WTC11 (cell line): Measurements from ENCODE around the gene PIGZ. TPM values are rescaled to one million over a fixed set of nuclear protein-coding genes. Genes with fewer than 3 reads are reported as not detected.

ENCODE experiments used
- ATAC-seq: fragments of 200-7000 bp; cut with Tn5 transposase; 2 replicates; pipeline ENCODE4 v1.10.0; 2021; ENCODE audit warnings: mild to moderate bottlenecking, moderate library complexity
- CTCF ChIA-PET: fragments of 300-600 bp; sonication (Branson Sonifier 250); formaldehyde crosslinking; loops from one replicate; lab custom pipeline; 2021; ENCODE audit warnings: antibody characterized with exemption; lab: Charles Lee
- POLR2A ChIA-PET: fragments of 350-600 bp; sonication (Branson Sonifier 250); formaldehyde crosslinking; loops from one replicate; lab custom pipeline; 2021; ENCODE audit warnings: antibody characterized with exemption; lab: Charles Lee
- DNase-seq: peaks from one replicate; pipeline ENCODE4 v3.0.0; 2021; ENCODE audit warnings: low spot score
- H3K27ac Mint-ChIP-seq: 2 replicates; pipeline ENCODE4 v1.8.0; 2021; ENCODE audit warnings: mixed read lengths
- H3K27me3 Mint-ChIP-seq: 2 replicates; pipeline ENCODE4 v1.8.0; 2021; ENCODE audit warnings: low read depth, mild to moderate bottlenecking, moderate library complexity, mixed read lengths
- H3K36me3 Mint-ChIP-seq: 2 replicates; pipeline ENCODE4 v1.8.0; 2021; ENCODE audit warnings: mixed read lengths
- H3K4me1 Mint-ChIP-seq: 2 replicates; pipeline ENCODE4 v1.8.0; 2022; ENCODE audit warnings: mixed read lengths
- H3K4me3 Mint-ChIP-seq: 2 replicates; pipeline ENCODE4 v1.8.0; 2021; ENCODE audit warnings: mild to moderate bottlenecking, moderate library complexity, mixed read lengths
- H3K9me3 Mint-ChIP-seq: 2 replicates; pipeline ENCODE4 v1.8.0; 2021; ENCODE audit warnings: mixed read lengths
- CBFB ChIP-seq: sonication (generic); formaldehyde crosslinking; IDR thresholded peaks from 2 replicates; pipeline ENCODE4 v1.8.1; 2022; ENCODE audit warnings: mild to moderate bottlenecking, low read depth, missing genetic modification reagents
- CREM ChIP-seq: sonication (generic); formaldehyde crosslinking; IDR thresholded peaks from 2 replicates; pipeline ENCODE4 v1.8.1; 2022; ENCODE audit warnings: mild to moderate bottlenecking, missing genetic modification reagents, moderate library complexity
- ESRRA ChIP-seq: sonication (generic); formaldehyde crosslinking; IDR thresholded peaks from 2 replicates; pipeline ENCODE4 v1.8.1; 2022; ENCODE audit warnings: mild to moderate bottlenecking, missing genetic modification reagents, borderline replicate concordance
- FOXK1 ChIP-seq: sonication (generic); formaldehyde crosslinking; IDR thresholded peaks from 2 replicates; pipeline ENCODE4 v1.8.0; 2022; ENCODE audit warnings: mild to moderate bottlenecking, moderate library complexity, missing genetic modification reagents
- IRF2 ChIP-seq: sonication (generic); formaldehyde crosslinking; IDR thresholded peaks from 2 replicates; pipeline ENCODE4 v1.8.0; 2022; ENCODE audit warnings: low read depth, missing genetic modification reagents, borderline replicate concordance
- JAZF1 ChIP-seq: fragments of 250-450 bp; sonication (Bioruptor Pico); IDR thresholded peaks from 2 replicates; pipeline ENCODE4 v1.9.0; 2021; ENCODE audit warnings: moderate library complexity, mild to moderate bottlenecking, inconsistent platforms
- JUN ChIP-seq: sonication (generic); formaldehyde crosslinking; IDR thresholded peaks from 2 replicates; pipeline ENCODE4 v1.8.0; 2023; ENCODE audit warnings: mild to moderate bottlenecking, missing genetic modification reagents
- KAT7 ChIP-seq: sonication (generic); formaldehyde crosslinking; IDR thresholded peaks from 2 replicates; pipeline ENCODE4 v1.8.1; 2023; ENCODE audit warnings: missing genetic modification reagents, mild to moderate bottlenecking, borderline replicate concordance
- NFE2L1 ChIP-seq: sonication (generic); formaldehyde crosslinking; IDR thresholded peaks from 2 replicates; pipeline ENCODE4 v1.8.1; 2023; ENCODE audit warnings: missing genetic modification reagents
- RELA ChIP-seq: sonication (generic); formaldehyde crosslinking; IDR thresholded peaks from 2 replicates; pipeline ENCODE4 v1.8.1; 2022; ENCODE audit warnings: missing genetic modification reagents, mild to moderate bottlenecking, borderline replicate concordance
- RORB ChIP-seq: fragments of 250-450 bp; sonication (Bioruptor Pico); IDR thresholded peaks from 2 replicates; pipeline ENCODE4 v1.9.0; 2021; ENCODE audit warnings: mild to moderate bottlenecking
- SP1 ChIP-seq: sonication (generic); formaldehyde crosslinking; conservative IDR thresholded peaks from 2 replicates; pipeline ENCODE4 v1.8.1; 2022; ENCODE audit warnings: missing genetic modification reagents
- ZNF232 ChIP-seq: sonication (generic); formaldehyde crosslinking; IDR thresholded peaks from 2 replicates; pipeline ENCODE4 v1.8.0; 2022; ENCODE audit warnings: mild to moderate bottlenecking, missing genetic modification reagents
- ZNF317 ChIP-seq: sonication (generic); formaldehyde crosslinking; IDR thresholded peaks from 2 replicates; pipeline ENCODE4 v1.8.1; 2023; ENCODE audit warnings: low read depth, mild to moderate bottlenecking, moderate library complexity, missing genetic modification reagents, borderline replicate concordance
- ZNF416 ChIP-seq: fragments of 250-450 bp; sonication (Bioruptor Pico); IDR thresholded peaks from 2 replicates; pipeline ENCODE4 v1.9.0; 2021; ENCODE audit warnings: mild to moderate bottlenecking, inconsistent platforms
- total RNA-seq: library from RNA; stranded (reverse); gene quantifications from 3 replicates; pipeline ENCODE4 v1.2.3, GENCODE V29; 2021
- TF ChIP-seq, protein P1 (sequence below): sonication (generic); formaldehyde crosslinking; IDR thresholded peaks from 2 replicates; pipeline ENCODE4 v1.8.0; 2023; ENCODE audit warnings: missing genetic modification reagents
- TF ChIP-seq, protein P2 (sequence below): sonication (generic); formaldehyde crosslinking; IDR thresholded peaks from 2 replicates; pipeline ENCODE4 v1.8.0; 2022; ENCODE audit warnings: mild to moderate bottlenecking, missing genetic modification reagents
- TF ChIP-seq, protein P3 (sequence below): sonication (generic); formaldehyde crosslinking; IDR thresholded peaks from 2 replicates; pipeline ENCODE4 v1.8.0; 2022; ENCODE audit warnings: mild to moderate bottlenecking, missing genetic modification reagents
- TF ChIP-seq, protein P4 (sequence below): sonication (generic); formaldehyde crosslinking; IDR thresholded peaks from 2 replicates; pipeline ENCODE4 v1.8.1; 2023; ENCODE audit warnings: mild to moderate bottlenecking, missing genetic modification reagents, borderline replicate concordance
- TF ChIP-seq, protein P5 (sequence below): sonication (generic); formaldehyde crosslinking; IDR thresholded peaks from 2 replicates; pipeline ENCODE4 v1.8.0; 2023; ENCODE audit warnings: mild to moderate bottlenecking, missing genetic modification reagents
- TF ChIP-seq, protein P6 (sequence below): sonication (generic); formaldehyde crosslinking; IDR thresholded peaks from 2 replicates; pipeline ENCODE4 v1.8.1; 2022; ENCODE audit warnings: low read depth, missing genetic modification reagents, borderline replicate concordance
- TF ChIP-seq, protein P7 (sequence below): sonication (generic); formaldehyde crosslinking; IDR thresholded peaks from 2 replicates; pipeline ENCODE4 v1.8.0; 2022; ENCODE audit warnings: mild to moderate bottlenecking, missing genetic modification reagents
- TF ChIP-seq, protein P8 (sequence below): sonication (generic); formaldehyde crosslinking; IDR thresholded peaks from 2 replicates; pipeline ENCODE4 v1.8.1; 2023; ENCODE audit warnings: mild to moderate bottlenecking, missing genetic modification reagents

PIGZ gene
- total RNA-seq, 1 experiment from 2014 or later = 0.37 TPM

DNA sequence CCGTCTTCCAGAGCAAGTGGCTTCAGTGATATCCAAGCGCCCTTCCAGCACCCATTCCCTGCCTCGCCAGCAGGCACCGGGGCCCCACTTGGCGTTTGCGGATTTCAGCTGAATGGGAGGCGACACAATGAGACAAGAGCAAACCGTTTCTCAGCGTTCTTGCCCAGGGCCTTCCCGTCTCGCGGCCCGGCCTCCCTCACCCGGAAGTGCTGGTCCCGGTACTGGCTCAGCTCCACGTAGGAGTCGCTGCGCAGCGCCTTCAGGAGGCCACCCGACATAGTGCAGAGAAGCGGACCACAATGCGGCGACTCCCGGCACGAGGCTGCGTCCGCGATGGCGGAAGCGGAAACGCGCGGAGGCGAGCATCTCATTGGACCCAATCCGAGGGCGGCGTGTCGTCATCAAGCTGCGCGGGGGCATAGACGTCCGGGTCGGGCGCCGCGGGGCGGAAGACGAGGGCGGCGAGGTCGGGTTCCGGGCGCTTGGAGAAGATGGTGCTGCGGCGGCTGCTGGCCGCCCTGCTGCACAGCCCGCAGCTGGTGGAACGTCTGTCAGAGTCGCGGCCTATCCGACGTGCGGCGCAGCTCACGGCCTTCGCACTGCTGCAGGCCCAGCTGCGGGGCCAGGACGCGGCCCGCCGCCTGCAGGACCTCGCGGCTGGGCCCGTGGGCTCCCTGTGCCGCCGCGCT lies 26.3 kb downstream of the PIGZ start, which contains the start of gene NCBP2:
TSS of gene NCBP2 (minus strand) at position 303 of the 689 bp plus-strand sequence. CDS start at position 278, 25 bp downstream.
- Mint-ChIP-seq H3K9me3 (no peaks in the 10 kb centered on the region), H3K4me1 (peaks cover 31% of the 10 kb centered on the region), H3K36me3 (peaks cover 31% of the 10 kb centered on the region), H3K27me3 (no peaks in the 10 kb centered on the region), H3K4me3 (peak within 1 kb of the TSS; percentile 99), H3K27ac (peak within 1 kb of the TSS; percentile 98)
- ATAC-seq (peak; percentile 91), DNase-seq (peak; percentile 99)
- ChIA-PET CTCF (interaction anchor here (0.6 to 2.5 kb wide), 19 partner anchors 14 to 579 kb away, joined by 3 to 15 read pairs (median 3); partner anchors contain the start of genes FBXO45, PAK2, RNF168 and SENP5), POLR2A (interaction anchor here (0.7 to 2.6 kb wide), 7 partner anchors 74 to 539 kb away, joined by 3 to 16 read pairs (median 3); partner anchors contain the start of gene SENP5)
- TF ChIP-seq, protein P1, sequence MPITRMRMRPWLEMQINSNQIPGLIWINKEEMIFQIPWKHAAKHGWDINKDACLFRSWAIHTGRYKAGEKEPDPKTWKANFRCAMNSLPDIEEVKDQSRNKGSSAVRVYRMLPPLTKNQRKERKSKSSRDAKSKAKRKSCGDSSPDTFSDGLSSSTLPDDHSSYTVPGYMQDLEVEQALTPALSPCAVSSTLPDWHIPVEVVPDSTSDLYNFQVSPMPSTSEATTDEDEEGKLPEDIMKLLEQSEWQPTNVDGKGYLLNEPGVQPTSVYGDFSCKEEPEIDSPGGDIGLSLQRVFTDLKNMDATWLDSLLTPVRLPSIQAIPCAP (CRISPR knock-in tag) = 0 out of 2 replicates have a peak, but pooled peaks have one; percentile 68
- TF ChIP-seq RELA (CRISPR knock-in tag) (0 out of 2 replicates have a peak, but pooled peaks have one; percentile 15), FOXK1 (peak; percentile 98), CREM (peak; percentile 99), KAT7 (CRISPR knock-in tag) (peak; percentile 96; the same call in 1 of the 2 replicates), SP1 (CRISPR knock-in tag) (peak; percentile 86), IRF2 (CRISPR knock-in tag) (no peak), ZNF232 (CRISPR knock-in tag) (peak; percentile 77), NFE2L1 (peak; percentile 82; the same call in 1 of the 2 replicates), ESRRA (CRISPR knock-in tag) (peak; percentile 24; the same call in 1 of the 2 replicates), ZNF317 (0 out of 2 replicates have a peak, but pooled peaks have one; percentile 45), RORB (CRISPR knock-in tag) (no peak), CBFB (CRISPR knock-in tag) (0 out of 2 replicates have a peak, but pooled peaks have one; percentile 54), ZNF416 (CRISPR knock-in tag) (0 out of 2 replicates have a peak, but pooled peaks have one; percentile 76), JAZF1 (no peak), JUN (CRISPR knock-in tag) (peak; percentile 91; the same call in 1 of the 2 replicates)
- TF ChIP-seq, protein P2, sequence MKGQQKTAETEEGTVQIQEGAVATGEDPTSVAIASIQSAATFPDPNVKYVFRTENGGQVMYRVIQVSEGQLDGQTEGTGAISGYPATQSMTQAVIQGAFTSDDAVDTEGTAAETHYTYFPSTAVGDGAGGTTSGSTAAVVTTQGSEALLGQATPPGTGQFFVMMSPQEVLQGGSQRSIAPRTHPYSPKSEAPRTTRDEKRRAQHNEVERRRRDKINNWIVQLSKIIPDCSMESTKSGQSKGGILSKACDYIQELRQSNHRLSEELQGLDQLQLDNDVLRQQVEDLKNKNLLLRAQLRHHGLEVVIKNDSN (CRISPR knock-in tag) = peak; percentile 70
- TF ChIP-seq, protein P3, sequence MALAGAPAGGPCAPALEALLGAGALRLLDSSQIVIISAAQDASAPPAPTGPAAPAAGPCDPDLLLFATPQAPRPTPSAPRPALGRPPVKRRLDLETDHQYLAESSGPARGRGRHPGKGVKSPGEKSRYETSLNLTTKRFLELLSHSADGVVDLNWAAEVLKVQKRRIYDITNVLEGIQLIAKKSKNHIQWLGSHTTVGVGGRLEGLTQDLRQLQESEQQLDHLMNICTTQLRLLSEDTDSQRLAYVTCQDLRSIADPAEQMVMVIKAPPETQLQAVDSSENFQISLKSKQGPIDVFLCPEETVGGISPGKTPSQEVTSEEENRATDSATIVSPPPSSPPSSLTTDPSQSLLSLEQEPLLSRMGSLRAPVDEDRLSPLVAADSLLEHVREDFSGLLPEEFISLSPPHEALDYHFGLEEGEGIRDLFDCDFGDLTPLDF (CRISPR knock-in tag) = no peak; the same call in none of the 2 replicates
- TF ChIP-seq, protein P4, sequence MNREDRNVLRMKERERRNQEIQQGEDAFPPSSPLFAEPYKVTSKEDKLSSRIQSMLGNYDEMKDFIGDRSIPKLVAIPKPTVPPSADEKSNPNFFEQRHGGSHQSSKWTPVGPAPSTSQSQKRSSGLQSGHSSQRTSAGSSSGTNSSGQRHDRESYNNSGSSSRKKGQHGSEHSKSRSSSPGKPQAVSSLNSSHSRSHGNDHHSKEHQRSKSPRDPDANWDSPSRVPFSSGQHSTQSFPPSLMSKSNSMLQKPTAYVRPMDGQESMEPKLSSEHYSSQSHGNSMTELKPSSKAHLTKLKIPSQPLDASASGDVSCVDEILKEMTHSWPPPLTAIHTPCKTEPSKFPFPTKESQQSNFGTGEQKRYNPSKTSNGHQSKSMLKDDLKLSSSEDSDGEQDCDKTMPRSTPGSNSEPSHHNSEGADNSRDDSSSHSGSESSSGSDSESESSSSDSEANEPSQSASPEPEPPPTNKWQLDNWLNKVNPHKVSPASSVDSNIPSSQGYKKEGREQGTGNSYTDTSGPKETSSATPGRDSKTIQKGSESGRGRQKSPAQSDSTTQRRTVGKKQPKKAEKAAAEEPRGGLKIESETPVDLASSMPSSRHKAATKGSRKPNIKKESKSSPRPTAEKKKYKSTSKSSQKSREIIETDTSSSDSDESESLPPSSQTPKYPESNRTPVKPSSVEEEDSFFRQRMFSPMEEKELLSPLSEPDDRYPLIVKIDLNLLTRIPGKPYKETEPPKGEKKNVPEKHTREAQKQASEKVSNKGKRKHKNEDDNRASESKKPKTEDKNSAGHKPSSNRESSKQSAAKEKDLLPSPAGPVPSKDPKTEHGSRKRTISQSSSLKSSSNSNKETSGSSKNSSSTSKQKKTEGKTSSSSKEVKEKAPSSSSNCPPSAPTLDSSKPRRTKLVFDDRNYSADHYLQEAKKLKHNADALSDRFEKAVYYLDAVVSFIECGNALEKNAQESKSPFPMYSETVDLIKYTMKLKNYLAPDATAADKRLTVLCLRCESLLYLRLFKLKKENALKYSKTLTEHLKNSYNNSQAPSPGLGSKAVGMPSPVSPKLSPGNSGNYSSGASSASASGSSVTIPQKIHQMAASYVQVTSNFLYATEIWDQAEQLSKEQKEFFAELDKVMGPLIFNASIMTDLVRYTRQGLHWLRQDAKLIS (CRISPR knock-in tag) = 0 out of 2 replicates have a peak, but pooled peaks have one; percentile 28
- TF ChIP-seq, protein P5, sequence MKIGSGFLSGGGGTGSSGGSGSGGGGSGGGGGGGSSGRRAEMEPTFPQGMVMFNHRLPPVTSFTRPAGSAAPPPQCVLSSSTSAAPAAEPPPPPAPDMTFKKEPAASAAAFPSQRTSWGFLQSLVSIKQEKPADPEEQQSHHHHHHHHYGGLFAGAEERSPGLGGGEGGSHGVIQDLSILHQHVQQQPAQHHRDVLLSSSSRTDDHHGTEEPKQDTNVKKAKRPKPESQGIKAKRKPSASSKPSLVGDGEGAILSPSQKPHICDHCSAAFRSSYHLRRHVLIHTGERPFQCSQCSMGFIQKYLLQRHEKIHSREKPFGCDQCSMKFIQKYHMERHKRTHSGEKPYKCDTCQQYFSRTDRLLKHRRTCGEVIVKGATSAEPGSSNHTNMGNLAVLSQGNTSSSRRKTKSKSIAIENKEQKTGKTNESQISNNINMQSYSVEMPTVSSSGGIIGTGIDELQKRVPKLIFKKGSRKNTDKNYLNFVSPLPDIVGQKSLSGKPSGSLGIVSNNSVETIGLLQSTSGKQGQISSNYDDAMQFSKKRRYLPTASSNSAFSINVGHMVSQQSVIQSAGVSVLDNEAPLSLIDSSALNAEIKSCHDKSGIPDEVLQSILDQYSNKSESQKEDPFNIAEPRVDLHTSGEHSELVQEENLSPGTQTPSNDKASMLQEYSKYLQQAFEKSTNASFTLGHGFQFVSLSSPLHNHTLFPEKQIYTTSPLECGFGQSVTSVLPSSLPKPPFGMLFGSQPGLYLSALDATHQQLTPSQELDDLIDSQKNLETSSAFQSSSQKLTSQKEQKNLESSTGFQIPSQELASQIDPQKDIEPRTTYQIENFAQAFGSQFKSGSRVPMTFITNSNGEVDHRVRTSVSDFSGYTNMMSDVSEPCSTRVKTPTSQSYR (CRISPR knock-in tag) = 0 out of 2 replicates have a peak, but pooled peaks have one; percentile 9
- TF ChIP-seq, protein P6, sequence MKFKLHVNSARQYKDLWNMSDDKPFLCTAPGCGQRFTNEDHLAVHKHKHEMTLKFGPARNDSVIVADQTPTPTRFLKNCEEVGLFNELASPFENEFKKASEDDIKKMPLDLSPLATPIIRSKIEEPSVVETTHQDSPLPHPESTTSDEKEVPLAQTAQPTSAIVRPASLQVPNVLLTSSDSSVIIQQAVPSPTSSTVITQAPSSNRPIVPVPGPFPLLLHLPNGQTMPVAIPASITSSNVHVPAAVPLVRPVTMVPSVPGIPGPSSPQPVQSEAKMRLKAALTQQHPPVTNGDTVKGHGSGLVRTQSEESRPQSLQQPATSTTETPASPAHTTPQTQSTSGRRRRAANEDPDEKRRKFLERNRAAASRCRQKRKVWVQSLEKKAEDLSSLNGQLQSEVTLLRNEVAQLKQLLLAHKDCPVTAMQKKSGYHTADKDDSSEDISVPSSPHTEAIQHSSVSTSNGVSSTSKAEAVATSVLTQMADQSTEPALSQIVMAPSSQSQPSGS (CRISPR knock-in tag) = peak; percentile 19; the same call in 1 of the 2 replicates
- TF ChIP-seq, protein P7, sequence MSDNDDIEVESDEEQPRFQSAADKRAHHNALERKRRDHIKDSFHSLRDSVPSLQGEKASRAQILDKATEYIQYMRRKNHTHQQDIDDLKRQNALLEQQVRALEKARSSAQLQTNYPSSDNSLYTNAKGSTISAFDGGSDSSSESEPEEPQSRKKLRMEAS = peak; percentile 99
- TF ChIP-seq, protein P8, sequence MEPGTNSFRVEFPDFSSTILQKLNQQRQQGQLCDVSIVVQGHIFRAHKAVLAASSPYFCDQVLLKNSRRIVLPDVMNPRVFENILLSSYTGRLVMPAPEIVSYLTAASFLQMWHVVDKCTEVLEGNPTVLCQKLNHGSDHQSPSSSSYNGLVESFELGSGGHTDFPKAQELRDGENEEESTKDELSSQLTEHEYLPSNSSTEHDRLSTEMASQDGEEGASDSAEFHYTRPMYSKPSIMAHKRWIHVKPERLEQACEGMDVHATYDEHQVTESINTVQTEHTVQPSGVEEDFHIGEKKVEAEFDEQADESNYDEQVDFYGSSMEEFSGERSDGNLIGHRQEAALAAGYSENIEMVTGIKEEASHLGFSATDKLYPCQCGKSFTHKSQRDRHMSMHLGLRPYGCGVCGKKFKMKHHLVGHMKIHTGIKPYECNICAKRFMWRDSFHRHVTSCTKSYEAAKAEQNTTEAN (CRISPR knock-in tag) = peak; percentile 83; the same call in 1 of the 2 replicates
